ENCODE measurements around the gene CATSPERZ.

Gene CATSPERZ

DNA sequence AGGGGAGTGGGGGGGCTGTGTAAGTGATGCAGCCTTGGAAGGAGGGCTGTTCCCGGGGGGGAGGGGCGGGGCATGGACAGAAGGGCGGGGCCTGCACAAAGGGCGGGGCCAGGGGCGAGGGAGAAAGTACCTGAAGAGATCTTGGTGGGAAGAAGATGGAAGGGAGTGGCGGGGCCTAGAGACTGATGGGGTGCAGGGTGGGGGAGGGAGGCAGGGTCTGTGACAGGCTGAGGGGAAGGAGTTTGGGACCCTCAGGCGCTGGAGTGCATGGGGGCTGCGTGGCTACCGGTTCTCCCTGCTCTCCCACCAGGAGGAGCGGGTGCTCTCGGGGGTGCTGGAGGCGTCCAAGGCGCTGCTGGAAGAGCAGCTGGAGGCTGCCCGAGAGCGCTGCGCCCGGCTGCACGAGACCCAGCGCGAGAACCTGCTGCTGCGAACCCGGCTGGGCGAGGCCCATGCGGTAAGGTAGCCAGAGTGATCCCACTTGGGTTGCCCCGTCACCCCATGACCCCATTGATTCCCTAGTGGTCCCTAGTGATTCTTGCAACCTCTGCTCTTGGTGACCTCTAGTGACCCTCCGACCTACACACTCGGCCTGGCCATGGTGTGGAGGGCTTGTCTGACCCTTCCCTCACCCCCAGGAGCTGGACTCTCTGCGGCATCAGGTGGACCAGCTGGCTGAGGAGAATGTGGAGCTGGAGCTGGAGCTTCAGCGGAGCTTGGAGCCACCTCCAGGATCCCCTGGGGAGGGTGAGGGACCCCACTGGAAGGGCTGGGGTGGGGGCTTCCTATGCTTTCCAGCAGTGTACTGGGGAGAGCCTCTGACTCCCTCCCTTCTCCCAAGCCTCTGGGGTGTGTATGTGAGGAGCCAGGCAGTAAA, 42.9 kb downstream of the CATSPERZ start:
- DNase-seq (ENCODE audit: low spot score), result no peak

GRCh38 chr11:64343767-64344559, 43.8 kb downstream of the CATSPERZ start:
- DNase-seq (ENCODE audit: low spot score), result no peak

GRCh38 chr11:64344787-64345186, 44.6 kb downstream of the CATSPERZ start:
- no peak for DNase-seq (ENCODE audit: low spot score)

DNA sequence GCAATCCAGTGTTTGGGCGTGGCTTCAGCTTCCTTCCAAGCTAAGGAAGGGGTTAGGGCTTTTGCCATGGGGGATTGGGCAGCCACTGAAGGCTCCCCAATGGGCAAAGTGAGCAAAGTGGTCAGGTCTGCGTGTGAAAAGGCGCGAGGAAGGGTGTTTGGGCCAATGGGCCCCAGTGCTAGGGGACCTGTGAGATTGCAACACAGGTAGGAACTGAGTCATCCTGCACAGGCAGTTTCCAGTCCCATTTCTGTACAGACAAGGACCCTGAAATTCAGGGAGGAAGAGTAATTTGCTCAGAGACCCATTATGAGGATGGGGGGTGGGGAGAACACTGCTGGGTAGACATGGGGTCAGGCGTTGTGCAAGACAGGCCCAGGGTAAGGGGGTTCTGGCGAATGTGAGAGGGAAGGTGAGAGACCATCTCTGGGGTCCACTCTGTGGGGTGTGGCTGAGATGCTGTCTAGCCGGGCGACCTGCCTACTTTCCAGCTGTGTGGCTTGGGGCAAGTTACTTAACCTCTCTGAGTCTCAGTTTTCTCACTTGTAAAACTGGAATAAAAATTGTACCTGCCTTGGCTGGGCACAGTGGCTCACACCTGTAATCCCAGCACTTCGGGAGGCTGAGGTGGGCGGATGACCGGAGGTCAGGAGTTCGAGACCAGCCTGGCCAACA, 47.2 kb downstream of the CATSPERZ start:
- DNase-seq (ENCODE audit: low spot score), result no peak

- DNase-seq (ENCODE audit: low spot score), result no peak
Measured at GRCh38 chr11:64348383-64349024, 48.3 kb downstream of the CATSPERZ start.

DNA sequence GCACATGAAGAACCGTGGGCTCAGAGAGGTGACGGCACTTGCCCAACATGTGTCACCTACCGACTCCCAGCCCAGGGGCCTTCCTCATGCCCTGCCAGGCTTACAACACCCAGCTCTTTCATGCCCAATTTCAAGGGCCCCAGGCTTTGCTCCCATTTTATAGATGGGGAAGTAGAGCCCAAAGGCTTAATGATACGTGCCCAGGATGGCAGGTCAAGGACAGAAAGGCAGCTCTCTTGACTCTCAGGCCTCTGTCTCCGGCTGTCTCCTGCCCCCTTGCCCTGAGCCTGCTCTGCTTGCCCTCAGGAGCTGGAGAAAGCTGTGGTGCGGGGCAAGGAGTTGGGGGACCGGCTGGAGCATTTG, 48.8 kb downstream of the CATSPERZ start:
- DNase-seq (ENCODE audit: low spot score), result no peak

DNA sequence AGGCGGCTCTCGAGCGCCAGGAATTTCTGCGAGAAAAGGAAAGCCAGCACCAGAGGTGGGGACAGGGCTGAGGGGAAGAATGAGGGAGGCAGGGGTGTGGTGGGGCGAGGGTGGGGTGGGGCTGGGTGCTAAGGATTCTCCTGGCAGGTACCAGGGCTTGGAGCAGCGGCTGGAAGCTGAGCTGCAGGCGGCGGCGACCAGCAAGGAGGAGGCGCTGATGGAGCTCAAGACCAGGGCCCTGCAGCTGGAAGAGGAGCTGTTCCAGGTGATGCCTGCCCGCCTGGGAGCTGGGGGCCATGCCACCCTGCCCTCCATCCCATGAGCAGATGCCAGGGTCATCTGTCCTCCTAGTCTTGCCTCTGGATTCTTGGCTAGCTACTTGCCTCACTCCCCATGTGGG, 49.2 kb downstream of the CATSPERZ start:
- DNase-seq (ENCODE audit: low spot score), result no peak

DNA sequence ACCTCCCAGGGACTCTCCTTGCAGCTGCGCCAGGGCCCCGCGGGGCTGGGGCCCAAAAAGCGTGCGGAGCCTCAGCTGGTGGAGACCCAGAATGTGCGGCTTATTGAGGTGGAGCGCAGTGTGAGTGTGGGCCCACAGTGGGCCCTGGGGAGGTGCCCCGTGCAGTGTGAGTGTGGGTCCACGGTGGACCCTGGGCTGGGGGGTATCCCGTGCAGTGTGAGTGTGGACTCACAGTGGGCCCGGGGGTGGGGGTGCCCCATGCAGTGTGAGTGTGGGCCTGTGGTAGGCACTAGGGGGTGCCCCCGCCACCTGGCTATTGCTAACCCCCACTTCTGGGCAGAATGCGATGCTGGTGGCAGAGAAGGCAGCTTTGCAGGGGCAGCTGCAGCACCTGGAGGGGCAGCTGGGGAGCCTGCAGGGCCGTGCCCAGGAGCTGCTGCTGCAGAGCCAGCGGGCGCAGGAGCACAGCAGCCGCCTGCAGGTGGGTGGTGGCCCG, 51.0 kb downstream of the CATSPERZ start:
- no peak for DNase-seq (ENCODE audit: low spot score)

GRCh38 chr11:64352099-64352994, 52.2 kb downstream of the CATSPERZ start:
- DNase-seq (ENCODE audit: low spot score), result no peak

- no peak for DNase-seq (ENCODE audit: low spot score)
Measured at GRCh38 chr11:64352995-64353714, 53.0 kb downstream of the CATSPERZ start.

- DNase-seq (ENCODE audit: low spot score), result no peak
Measured at GRCh38 chr11:64353715-64354506, 53.8 kb downstream of the CATSPERZ start.
